Mucosa of descending colon (tissue), 3 donors: ENCODE measurements around the gene FAM240B. TPM values are rescaled to one million over a fixed set of nuclear protein-coding genes. Genes with fewer than 3 reads are reported as not detected.

ENCODE experiments used
- ATAC-seq: fragments of 200-7000 bp; cut with Tn5 transposase; one replicate; pipeline ENCODE4 v1.9.1; 2020; ENCODE audit warnings: mild to moderate bottlenecking, moderate library complexity
- DNase-seq, 3 donors: peaks; one replicate each; pipeline ENCODE4 v3.0.0-alpha.2; 2020
- H3K36me3 ChIP-seq: fragments of 200-600 bp; one replicate; pipeline ENCODE4 v1.8.0; 2021; ENCODE audit warnings: low read depth, mild to moderate bottlenecking
- H3K4me1 ChIP-seq: fragments of 200-600 bp; one replicate; pipeline ENCODE4 v1.8.0; 2021; ENCODE audit warnings: low read depth, mild to moderate bottlenecking
- H3K4me3 ChIP-seq: fragments of 200-600 bp; one replicate; pipeline ENCODE4 v1.8.0; 2021; ENCODE audit warnings: mild to moderate bottlenecking
- H3K9me3 ChIP-seq: fragments of 200-600 bp; one replicate; pipeline ENCODE4 v1.8.0; 2021; ENCODE audit warnings: mild to moderate bottlenecking
- intact Hi-C, 2 donors: fragments of 100-400 bp; cut with DNase I in 1 of 2; cut with micrococcal nuclease in 1 of 2; formaldehyde crosslinking; loops; one replicate each; pipeline versions ENCODE4 v1.11.0 to v1.11.1; 2022; cut with DNase I, micrococcal nuclease
- total RNA-seq, 3 donors: library from RNA; stranded (reverse); fragmentation: NEBNext Ultra II Directional in 2 of 3; extraction: Animal tissue kit (Norgen Biotek cat#: 25700) in 2 of 3; gene quantifications; one replicate each; pipeline versions ENCODE4 v1.2.1 to v1.2.4, GENCODE V29; 2021 to 2023
- TF ChIP-seq, protein P1 (sequence below): fragments of 200-600 bp; IDR thresholded peaks from one replicate; pipeline ENCODE4 v1.8.0; 2022; ENCODE audit warnings: antibody characterized with exemption, mild to moderate bottlenecking
- donor health status: DM: no; HTN: no; CAD: no; lungs with moderate emphysema.
- donor health status: DM: no; HTN: no; CAD: no.
- donor health status: DM: no; HTN: yes; CAD: no.

FAM240B gene
- total RNA-seq, 3 donors from 2014 or later, result not detected

DNA sequence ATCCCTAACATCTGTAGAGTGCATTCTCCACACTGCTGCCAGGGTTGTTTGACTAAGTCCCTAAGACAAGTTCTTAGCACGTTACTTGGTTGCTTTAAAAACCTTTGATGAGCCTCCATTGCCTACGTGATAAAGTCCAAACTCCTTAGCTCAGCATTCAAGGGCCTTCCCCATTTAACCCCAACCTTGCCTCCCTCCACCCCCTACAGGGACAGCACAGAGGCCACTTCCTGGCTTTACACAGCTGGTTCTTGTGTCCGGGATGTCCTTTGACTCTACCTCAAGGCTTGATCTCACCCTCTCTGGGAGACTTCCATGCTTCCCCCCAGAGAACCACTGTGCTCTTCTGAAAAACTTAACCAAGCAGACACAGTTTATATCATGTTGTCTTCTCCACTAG is 29.4 kb downstream of the FAM240B start:
- TF ChIP-seq, protein P1, sequence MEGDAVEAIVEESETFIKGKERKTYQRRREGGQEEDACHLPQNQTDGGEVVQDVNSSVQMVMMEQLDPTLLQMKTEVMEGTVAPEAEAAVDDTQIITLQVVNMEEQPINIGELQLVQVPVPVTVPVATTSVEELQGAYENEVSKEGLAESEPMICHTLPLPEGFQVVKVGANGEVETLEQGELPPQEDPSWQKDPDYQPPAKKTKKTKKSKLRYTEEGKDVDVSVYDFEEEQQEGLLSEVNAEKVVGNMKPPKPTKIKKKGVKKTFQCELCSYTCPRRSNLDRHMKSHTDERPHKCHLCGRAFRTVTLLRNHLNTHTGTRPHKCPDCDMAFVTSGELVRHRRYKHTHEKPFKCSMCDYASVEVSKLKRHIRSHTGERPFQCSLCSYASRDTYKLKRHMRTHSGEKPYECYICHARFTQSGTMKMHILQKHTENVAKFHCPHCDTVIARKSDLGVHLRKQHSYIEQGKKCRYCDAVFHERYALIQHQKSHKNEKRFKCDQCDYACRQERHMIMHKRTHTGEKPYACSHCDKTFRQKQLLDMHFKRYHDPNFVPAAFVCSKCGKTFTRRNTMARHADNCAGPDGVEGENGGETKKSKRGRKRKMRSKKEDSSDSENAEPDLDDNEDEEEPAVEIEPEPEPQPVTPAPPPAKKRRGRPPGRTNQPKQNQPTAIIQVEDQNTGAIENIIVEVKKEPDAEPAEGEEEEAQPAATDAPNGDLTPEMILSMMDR, result no peak
- ATAC-seq (no peak), DNase-seq (no peak)
- no peaks in the 10 kb centered on the region for H3K36me3 ChIP-seq
- peaks cover 5% of the 10 kb centered on the region for H3K4me1 ChIP-seq
- H3K4me3 ChIP-seq, result no peak overlapping the region
- intact Hi-C loops, result no loop called here
- H3K9me3 ChIP-seq, result no peaks in the 10 kb centered on the region

DNA sequence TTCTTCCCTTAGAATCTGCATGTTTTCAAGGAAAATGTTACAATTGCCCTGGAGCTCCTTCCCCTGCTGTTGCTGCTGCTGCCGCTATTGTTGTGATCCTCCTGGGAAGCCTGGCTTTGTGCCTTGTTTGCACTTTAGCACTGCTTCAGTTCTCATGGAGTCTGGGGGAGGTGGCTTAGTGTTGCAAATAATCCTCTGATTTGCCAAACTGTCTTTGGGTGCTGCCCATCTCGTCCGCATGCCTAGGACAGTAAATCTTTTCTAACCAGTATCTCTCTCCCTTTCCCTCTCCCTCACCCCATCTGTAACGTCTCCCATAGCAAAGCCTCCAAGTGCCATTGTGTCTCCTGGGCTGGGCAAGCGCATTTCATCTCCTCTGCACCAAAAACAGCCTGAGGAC is 30.3 kb downstream of the FAM240B start:
- intact Hi-C loops, result no loop called here
- Histone ChIP-seq H3K4me1 (peaks cover 5% of the 10 kb centered on the region), H3K4me3 (no peak overlapping the region), H3K36me3 (no peaks in the 10 kb centered on the region), H3K9me3 (no peaks in the 10 kb centered on the region)
- DNase-seq (peak in 1 of 3 donors; percentile 48), ATAC-seq (no peak)
- TF ChIP-seq, protein P1, result no peak

DNA sequence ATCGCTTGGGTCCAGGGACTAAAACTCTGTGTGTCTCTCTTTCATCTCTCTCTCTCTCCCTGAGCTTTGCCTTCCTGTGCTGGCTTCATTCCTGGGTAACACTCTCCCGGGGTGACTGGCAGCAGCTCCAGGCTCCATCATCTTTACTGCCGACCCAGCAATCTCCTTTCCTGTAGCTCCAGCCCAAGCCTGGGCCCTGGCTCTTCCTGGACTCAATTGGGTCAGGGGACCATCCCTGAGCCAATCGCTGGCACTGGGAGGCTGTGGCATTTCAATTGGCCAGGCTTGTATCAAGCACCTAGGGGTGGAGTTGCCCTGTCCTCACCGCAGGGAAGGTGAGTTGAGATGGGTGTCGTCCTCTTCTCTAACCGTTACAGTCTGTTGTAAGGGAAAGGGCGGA is 31.9 kb downstream of the FAM240B start:
- Histone ChIP-seq H3K4me1 (peaks cover 5% of the 10 kb centered on the region), H3K36me3 (no peaks in the 10 kb centered on the region), H3K4me3 (no peak overlapping the region), H3K9me3 (no peaks in the 10 kb centered on the region)
- DNase-seq (peak in 1 of 3 donors; percentile 29), ATAC-seq (no peak)
- intact Hi-C loops, result no loop called here
- TF ChIP-seq, protein P1, result no peak

DNA sequence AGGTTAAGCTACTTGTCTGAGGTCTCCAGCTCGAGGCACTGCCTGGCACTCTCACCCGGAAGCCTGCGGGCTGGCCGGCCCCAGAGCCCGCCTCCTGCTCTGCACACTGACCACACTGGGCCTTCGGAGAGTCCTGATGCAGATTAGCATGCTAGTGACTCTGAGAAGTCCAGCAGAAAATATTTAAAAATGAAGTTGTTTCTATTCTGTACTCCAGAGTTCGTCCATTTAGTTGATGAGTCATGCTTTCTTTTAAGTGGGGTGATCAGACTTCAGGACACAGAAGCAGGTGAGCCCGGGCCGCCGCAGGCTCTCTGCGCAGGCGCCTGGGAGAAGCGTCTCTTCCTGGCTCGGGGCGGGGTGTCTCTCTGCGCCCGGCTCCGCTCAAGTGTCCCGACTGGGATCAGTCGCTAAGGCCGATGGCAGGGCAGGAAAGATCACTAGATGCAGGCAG is 32.5 kb downstream of the FAM240B start:
- Histone ChIP-seq H3K9me3 (no peaks in the 10 kb centered on the region), H3K36me3 (no peaks in the 10 kb centered on the region), H3K4me3 (no peak overlapping the region), H3K4me1 (peaks cover 5% of the 10 kb centered on the region)
- ATAC-seq (peak; percentile 97), DNase-seq (peak; percentile 84 to 88 (median 85))
- intact Hi-C loops, result no loop called here
- TF ChIP-seq, protein P1, result no peak

DNA sequence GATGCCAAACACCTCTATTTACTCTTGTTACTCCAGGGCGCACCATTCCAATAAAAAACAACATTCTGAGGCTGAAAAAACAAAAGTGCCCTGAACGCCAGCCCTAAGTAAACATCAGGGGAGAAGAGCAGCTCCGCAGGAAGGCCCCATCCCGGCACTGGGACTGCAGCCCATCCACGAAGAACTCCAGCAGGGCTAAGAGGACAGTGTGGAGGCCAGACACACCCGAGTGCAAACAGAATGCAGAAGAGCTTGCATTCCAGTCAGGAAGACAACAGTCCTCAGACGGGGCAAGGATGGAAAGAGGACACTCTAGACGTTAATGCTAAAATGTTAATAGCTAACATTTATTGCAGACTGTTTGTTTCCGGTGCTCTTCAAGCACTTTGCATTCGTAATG is 33.0 kb downstream of the FAM240B start:
- H3K4me1 ChIP-seq, result peaks cover 5% of the 10 kb centered on the region
- TF ChIP-seq, protein P1, result no peak
- peak; percentile 2 for ATAC-seq
- H3K4me3 ChIP-seq, result no peak overlapping the region
- no peaks in the 10 kb centered on the region for H3K36me3 ChIP-seq
- no peaks in the 10 kb centered on the region for H3K9me3 ChIP-seq
- intact Hi-C loops, result no loop called here
- no peak for DNase-seq

DNA sequence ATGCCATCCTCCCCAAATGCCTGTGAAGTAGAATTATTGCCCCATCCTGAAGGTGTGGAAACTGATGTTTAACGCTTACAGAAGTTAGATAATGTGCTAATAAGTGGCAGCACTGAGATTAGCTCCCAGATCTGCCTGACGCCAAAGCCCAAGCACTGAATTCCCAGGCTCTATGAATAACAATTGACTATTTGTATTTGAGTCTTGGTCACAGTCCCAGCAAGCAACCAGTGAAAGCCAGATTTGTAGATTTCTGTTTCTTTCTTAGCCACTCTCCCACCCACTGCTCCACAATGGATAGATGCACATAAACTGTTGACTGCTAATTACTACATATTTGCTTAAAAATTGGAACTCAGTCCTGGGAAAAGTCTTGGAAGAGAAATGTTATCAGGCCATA is 34.4 kb downstream of the FAM240B start:
- Histone ChIP-seq H3K4me3 (no peak overlapping the region), H3K36me3 (no peaks in the 10 kb centered on the region), H3K9me3 (no peaks in the 10 kb centered on the region), H3K4me1 (peaks cover 5% of the 10 kb centered on the region)
- ATAC-seq (no peak), DNase-seq (no peak)
- intact Hi-C loops, result no loop called here
- TF ChIP-seq, protein P1, result no peak
